BJ (cell line): Measurements from ENCODE around the gene GAP43. TPM values are rescaled to one million over a fixed set of nuclear protein-coding genes. Genes with fewer than 3 reads are reported as not detected.

Experiments
- CTCF ChIA-PET: fragments of 350-600 bp; formaldehyde crosslinking; extraction: SDS; loops from one replicate; lab custom pipeline; 2021; ENCODE audit warnings: antibody characterized with exemption, inconsistent platforms; lab: Yijun Ruan, JAX
- POLR2A ChIA-PET: fragments of 300-600 bp; sonication (Branson Sonifier 250); formaldehyde crosslinking; extraction: SDS; loops from one replicate; lab custom pipeline; 2021; ENCODE audit warnings: antibody characterized with exemption; lab: Charles Lee
- DNase-seq: peaks from one replicate; pipeline ENCODE4 v3.0.0-alpha.2; 2011; ENCODE audit warnings: low read depth
- H3K27me3 ChIP-seq: 2 replicates; pipeline ENCODE4 v1.6.0; 2011; ENCODE audit warnings: low read length; ENCODE audit not compliant: control insufficient read depth, insufficient read depth
- H3K36me3 ChIP-seq: 2 replicates; pipeline ENCODE4 v1.5.1; 2011; ENCODE audit warnings: low read length; ENCODE audit not compliant: control insufficient read depth, insufficient read depth
- H3K4me3 ChIP-seq: 2 replicates; pipeline ENCODE4 v1.5.1; 2011; ENCODE audit warnings: low read depth, mild to moderate bottlenecking, control low read depth, low read length
- polyA plus RNA-seq: library from polyadenylated mRNA; depleted of rRNA; stranded (reverse); fragments of >200 nt; gene quantifications from 2 replicates; pipeline ENCODE4 v1.2.3, GENCODE V29; 2011
- TF ChIP-seq, protein P1 (sequence below): IDR thresholded peaks from 2 replicates; pipeline ENCODE4 v1.5.1; 2011; ENCODE audit warnings: low read depth, mild to moderate bottlenecking, control low read depth, inconsistent platforms, low read length, moderate library complexity; ENCODE audit not compliant: insufficient read depth

GAP43 gene
- polyA plus RNA-seq, 1 experiment: 0.12 TPM

DNA sequence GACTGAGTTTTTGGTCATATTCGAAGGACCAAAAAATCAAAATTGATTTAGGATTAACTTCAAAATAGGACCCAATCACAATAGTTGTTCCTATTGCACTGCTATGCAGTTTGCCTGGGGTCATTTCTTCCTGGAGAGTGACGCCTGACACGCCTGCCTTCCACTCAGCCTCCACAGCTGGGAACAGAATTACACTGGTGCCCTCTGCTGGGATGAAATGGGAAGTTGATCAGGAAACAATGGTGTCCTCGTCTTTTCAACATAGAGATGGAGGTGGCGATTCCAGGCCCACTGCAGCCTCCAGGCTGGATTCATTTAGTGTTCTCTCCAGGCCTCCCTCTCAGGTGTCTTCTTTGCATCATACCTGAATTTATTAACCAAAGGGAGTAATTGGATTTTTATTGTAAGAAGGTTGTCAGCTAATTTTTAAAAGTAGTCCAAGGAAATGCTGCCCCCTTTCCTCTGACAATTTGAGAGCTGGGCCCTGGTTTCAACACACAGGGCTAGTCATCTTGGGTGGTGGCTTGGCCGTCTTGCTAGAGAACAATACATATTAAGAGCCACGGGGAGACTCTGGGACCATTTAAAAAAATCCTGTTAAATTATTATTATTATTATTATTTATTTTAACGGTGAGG lies 69.7 kb downstream of the GAP43 start:
- POLR2A ChIA-PET: no interaction called here
- Histone ChIP-seq H3K27me3 (no peaks in the 10 kb centered on the region), H3K36me3 (no peaks in the 10 kb centered on the region), H3K4me3 (no peak overlapping the region)
- TF ChIP-seq, protein P1, sequence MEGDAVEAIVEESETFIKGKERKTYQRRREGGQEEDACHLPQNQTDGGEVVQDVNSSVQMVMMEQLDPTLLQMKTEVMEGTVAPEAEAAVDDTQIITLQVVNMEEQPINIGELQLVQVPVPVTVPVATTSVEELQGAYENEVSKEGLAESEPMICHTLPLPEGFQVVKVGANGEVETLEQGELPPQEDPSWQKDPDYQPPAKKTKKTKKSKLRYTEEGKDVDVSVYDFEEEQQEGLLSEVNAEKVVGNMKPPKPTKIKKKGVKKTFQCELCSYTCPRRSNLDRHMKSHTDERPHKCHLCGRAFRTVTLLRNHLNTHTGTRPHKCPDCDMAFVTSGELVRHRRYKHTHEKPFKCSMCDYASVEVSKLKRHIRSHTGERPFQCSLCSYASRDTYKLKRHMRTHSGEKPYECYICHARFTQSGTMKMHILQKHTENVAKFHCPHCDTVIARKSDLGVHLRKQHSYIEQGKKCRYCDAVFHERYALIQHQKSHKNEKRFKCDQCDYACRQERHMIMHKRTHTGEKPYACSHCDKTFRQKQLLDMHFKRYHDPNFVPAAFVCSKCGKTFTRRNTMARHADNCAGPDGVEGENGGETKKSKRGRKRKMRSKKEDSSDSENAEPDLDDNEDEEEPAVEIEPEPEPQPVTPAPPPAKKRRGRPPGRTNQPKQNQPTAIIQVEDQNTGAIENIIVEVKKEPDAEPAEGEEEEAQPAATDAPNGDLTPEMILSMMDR: peak; percentile 77
- CTCF ChIA-PET: interaction anchor here (0.5 to 2.5 kb wide), 21 partner anchors 9 to 1980 kb away, joined by 3 to 43 read pairs (median 4); no protein-coding TSS in a partner anchor
- no peak for DNase-seq

DNA sequence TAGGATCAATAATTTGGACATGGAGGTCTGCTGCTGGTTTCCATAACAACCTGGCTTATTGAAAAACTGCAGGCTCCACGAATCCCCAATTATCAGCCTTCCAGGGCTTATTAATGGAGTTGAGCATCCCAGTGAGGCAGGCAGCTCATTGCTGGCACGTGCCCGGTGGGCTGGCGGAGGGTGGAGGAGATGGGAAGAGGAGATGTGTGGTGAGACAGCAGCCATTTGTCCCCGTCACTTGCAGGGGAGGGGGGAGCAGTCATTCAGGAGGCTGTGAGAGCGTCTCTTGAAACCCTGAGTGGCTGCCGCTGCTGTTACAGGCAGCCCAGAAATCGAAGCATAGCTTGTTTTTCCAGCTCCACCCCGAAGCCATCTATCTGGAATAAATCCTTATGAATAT lies 70.6 kb downstream of the GAP43 start:
- Histone ChIP-seq H3K4me3 (no peak overlapping the region), H3K27me3 (no peaks in the 10 kb centered on the region)
- POLR2A ChIA-PET: no interaction called here

DNA sequence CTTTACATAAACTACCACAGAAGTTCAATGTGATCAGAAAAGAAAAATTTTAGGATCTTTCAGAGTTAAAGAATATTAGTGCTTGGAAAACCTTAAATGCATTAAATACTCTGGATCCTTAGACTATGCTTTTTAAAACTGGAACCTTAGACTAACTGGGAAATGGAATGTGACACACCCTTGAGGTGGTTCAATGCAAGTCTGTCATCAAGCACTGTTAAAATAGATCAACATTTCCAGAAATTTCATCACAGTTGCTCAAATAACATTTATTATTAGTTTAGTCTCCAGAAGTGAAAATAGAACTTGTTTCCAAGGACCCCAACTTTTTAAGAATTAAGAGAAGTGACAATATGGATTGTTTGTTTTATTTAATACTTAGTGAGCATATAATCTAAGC lies 71.8 kb downstream of the GAP43 start:
- TF ChIP-seq, protein P1: no peak
- POLR2A ChIA-PET: no interaction called here

More for the DNA sequence above, 70.6 kb downstream of the GAP43 start:
- no peak for DNase-seq
- H3K36me3 ChIP-seq: no peaks in the 10 kb centered on the region
- TF ChIP-seq, protein P1: no peak
- CTCF ChIA-PET: interaction anchor here (0.9 to 2.5 kb wide), 11 partner anchors 20 to 867 kb away, joined by 3 to 43 read pairs (median 4); no protein-coding TSS in a partner anchor

DNA sequence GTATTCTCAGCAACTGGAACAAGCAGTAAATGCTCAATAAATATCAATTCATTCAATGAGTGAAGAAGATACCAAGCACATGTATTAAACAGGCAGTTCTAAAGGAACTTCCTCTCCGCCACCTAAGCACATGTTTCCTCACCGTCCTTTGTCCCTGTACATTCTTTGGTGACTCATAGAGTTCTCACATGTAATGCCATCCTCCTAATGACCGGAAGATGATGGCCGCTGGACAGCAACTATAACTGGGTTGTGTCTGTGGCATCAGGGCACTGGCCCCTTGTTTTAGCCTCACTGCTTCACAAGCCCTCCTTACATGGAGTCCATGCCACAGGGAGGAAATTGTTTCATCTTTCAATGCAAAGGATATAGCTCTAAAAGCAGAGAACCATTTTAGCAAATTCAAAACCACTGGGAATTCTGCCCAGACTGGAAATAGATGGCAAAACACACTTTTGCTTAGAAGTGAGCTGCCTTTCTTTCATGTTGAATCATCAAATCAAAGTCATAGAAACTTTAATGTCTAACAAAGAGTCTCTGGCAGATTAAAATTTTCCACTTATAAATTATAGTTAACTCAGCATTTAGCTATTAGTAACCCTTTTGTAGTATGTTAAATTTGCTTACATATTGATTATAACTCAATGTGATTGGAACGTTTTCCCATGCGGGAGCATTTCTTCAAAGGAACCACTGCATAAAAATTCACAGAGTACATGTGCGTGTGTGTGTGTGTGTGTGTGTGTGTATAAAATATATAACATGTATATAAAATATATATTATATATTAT lies 74.1 kb downstream of the GAP43 start:
- no peaks in the 10 kb centered on the region for H3K27me3 ChIP-seq
- no peak overlapping the region for H3K4me3 ChIP-seq
- no peaks in the 10 kb centered on the region for H3K36me3 ChIP-seq
- no peak for DNase-seq
- ChIA-PET CTCF (no interaction called here), POLR2A (no interaction called here)
- TF ChIP-seq, protein P1: no peak

More for the DNA sequence above, 71.8 kb downstream of the GAP43 start:
- Histone ChIP-seq H3K27me3 (no peaks in the 10 kb centered on the region), H3K36me3 (no peaks in the 10 kb centered on the region), H3K4me3 (no peak overlapping the region)
- no peak for DNase-seq
- CTCF ChIA-PET: no interaction called here

DNA sequence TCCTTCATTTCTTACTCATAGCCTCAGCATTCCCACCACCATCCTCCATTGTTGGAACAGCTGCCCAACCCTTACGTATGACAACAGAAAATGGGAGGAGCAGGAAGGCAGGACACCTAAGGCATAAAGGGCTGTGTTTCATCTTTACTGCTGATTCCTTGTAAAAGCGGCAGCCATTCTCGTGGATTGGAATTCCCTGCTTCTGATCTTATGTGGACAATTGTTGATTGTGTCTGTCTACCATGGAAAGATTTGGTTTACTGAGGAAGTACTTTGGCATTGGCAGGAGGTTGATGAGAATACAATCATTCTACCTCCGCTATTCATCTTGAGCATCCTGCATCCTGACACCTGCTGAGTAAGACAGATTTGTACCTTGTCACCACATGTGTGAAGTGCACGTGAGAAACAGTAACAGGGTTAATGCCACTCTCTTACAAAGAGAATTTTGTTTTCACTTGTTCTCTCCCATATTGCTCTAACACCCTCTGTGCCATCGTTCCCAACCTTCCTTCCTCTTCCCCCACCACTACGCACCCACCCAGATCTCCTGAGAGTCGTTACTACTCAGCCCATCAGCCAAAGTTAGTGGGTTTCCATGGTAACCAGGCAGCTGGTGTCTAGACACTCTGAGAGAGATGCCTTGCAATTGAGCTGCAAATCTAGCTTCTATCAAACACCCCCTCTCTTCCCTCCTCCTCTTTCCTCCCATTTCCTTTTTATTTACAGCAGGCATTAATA lies 75.7 kb downstream of the GAP43 start:
- CTCF ChIA-PET: interaction anchor here (1.0 to 1.6 kb wide), 5 partner anchors 109 to 872 kb away, joined by 3 to 5 read pairs (median 3); no protein-coding TSS in a partner anchor
- no peaks in the 10 kb centered on the region for H3K27me3 ChIP-seq
- TF ChIP-seq, protein P1: no peak
- DNase-seq: no peak
- H3K4me3 ChIP-seq: no peak overlapping the region
- POLR2A ChIA-PET: no interaction called here
- no peaks in the 10 kb centered on the region for H3K36me3 ChIP-seq
